GM18517 (cell line): ENCODE results near the gene INSIG2.

Experiments used
- ATAC-seq: cut with Tn5 transposase; IDR thresholded peaks from one replicate; pipeline ENCODE4 v1.9.1; 2021; ENCODE audit warnings: mild to moderate bottlenecking, moderate library complexity; ENCODE audit not compliant: unreplicated experiment

INSIG2 gene

GRCh38 chr2:118124288-118124891 lies 36.1 kb downstream of the INSIG2 start:
- no peak for ATAC-seq

- ATAC-seq = no peak
These were observed 39.0 kb downstream of the INSIG2 start for GRCh38 chr2:118127250-118127649.

- ATAC-seq = no peak
These were observed 40.6 kb downstream of the INSIG2 start for GRCh38 chr2:118128826-118129225.

- no peak for ATAC-seq
These were observed 42.1 kb downstream of the INSIG2 start for GRCh38 chr2:118130385-118130784.

GRCh38 chr2:118131771-118132170 lies 43.5 kb downstream of the INSIG2 start:
- no peak for ATAC-seq

- no peak for ATAC-seq
These were observed 45.6 kb downstream of the INSIG2 start for GRCh38 chr2:118133916-118134315.

- no peak for ATAC-seq
These were observed 46.4 kb downstream of the INSIG2 start for GRCh38 chr2:118134650-118135049.

GRCh38 chr2:118145207-118145606 lies 56.9 kb downstream of the INSIG2 start:
- ATAC-seq = no peak

- no peak for ATAC-seq
These were observed 57.5 kb downstream of the INSIG2 start for GRCh38 chr2:118145806-118146205.

GRCh38 chr2:118146315-118147283 lies 58.3 kb downstream of the INSIG2 start:
- no peak for ATAC-seq

- peak; percentile 84 for ATAC-seq
These were observed 59.9 kb downstream of the INSIG2 start for GRCh38 chr2:118148133-118148532.

GRCh38 chr2:118148809-118149208 lies 60.5 kb downstream of the INSIG2 start:
- no peak for ATAC-seq

GRCh38 chr2:118150294-118150693 lies 62.0 kb downstream of the INSIG2 start:
- no peak for ATAC-seq

GRCh38 chr2:118151831-118152230 lies 63.6 kb downstream of the INSIG2 start:
- ATAC-seq = no peak

GRCh38 chr2:118153433-118153832 lies 65.2 kb downstream of the INSIG2 start:
- ATAC-seq = no peak

GRCh38 chr2:118154176-118154575 lies 65.9 kb downstream of the INSIG2 start:
- no peak for ATAC-seq
